Measurements from ENCODE around the gene SYCP2L. TPM values are rescaled to one million over a fixed set of nuclear protein-coding genes. Genes with fewer than 3 reads are reported as not detected.
"Not testable (repeated sequence)": the region's sequence is repeated elsewhere in the genome, so short reads cannot be mapped to it uniquely, and the experiment has no call there.

Gene SYCP2L
- polyA plus RNA-seq, 2 of the 4 experiments (the other 2 are of a cell fraction), result 2.6 to 13.5 TPM

DNA sequence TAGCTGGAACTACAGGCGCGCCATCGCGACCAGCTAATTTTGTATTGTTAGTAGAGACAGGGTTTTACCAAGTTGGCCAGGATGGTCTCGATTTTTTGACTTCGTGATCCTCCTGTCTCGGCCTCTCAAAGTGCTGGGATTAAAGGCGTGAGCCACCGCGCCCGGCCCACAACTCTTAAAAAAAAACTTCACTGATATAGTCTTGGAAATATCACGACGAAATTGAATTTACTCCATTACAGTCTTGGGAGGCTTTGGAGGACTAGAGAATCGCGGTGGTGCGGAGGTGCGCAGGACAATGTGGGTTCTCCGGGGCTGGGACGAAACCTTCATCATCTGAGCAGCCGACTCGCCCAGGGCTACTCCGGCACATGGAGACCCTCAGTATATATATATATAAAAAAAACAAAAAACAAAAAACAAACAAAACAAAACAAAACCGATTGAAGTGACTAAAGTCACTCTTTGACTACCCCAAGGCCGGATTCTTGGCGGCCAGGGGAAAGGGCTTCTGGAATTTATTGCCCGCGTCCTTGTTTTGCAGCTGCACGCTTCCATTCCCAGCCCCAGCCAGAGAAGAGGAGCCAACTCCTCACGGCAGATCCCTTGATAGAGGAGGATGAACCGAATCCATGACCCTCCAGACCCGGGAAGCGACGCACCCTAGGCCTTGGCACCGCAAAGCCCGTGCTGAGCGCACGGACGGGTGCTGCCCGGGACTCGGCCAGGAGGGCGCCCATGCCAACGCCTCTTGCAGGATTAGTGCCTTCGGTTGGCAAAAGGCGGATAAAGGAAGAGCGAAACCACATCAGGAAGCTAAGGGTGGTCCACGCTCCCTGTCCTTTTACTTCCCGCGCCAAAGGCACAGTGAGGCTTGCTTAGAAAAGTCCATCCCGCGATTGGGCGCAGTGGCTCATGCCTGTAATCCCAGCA is 3.3 kb upstream of the SYCP2L start (continued):
- TF ChIP-seq PBX3 (IDR thresholded peaks at IDR 0.05), result no peak
- no peak for TF ChIP-seq SMC3 (IDR thresholded peaks at IDR 0.05)

GRCh38 chr6:10884245-10884972 is 2.4 kb upstream of the SYCP2L start:
- CTCF ChIA-PET, result interaction anchor here (0.8 kb wide), 1 partner anchor 28 kb away, joined by 3 read pairs; no protein-coding TSS in a partner anchor
- Histone ChIP-seq H3K4me2 (no peak overlapping the region), H3K4me1 (0 out of 3 replicates have a peak, but pooled peaks cover 5% of the 10 kb centered on the region), H3K9me3 (no peaks in the 10 kb centered on the region), H3K4me3 (no peak overlapping the region), H3K27ac (no peak overlapping the region)
- no peak for FAIRE-seq
- TF ChIP-seq PBX3 (IDR thresholded peaks at IDR 0.05), result no peak
- TF ChIP-seq HOXB13 (CRISPR knock-in tag; IDR thresholded peaks at IDR 0.05; ENCODE audit: low read depth), result no peak
- TF ChIP-seq RFX5 (IDR thresholded peaks at IDR 0.05), result no peak
- TF ChIP-seq CBX8 (IDR thresholded peaks at IDR 0.05), result no peak
- TF ChIP-seq PHF8 (IDR thresholded peaks at IDR 0.05; ENCODE audit: borderline replicate concordance, low read depth), result no peak
- TF ChIP-seq E2F6 (IDR thresholded peaks at IDR 0.05; ENCODE audit: borderline replicate concordance, low read depth), result no peak
- TF ChIP-seq FOSL2 (IDR thresholded peaks at IDR 0.05), result no peak
- no peak for TF ChIP-seq FOSL2 (CRISPR knock-in tag; IDR thresholded peaks at IDR 0.05)
- TF ChIP-seq BCL3 (IDR thresholded peaks at IDR 0.05), result no peak
- no peak for TF ChIP-seq BHLHE40 (IDR thresholded peaks at IDR 0.05; ENCODE audit: low read depth, low read length)
- TF ChIP-seq CHD2 (IDR thresholded peaks at IDR 0.05; ENCODE audit: low read length, partially characterized antibody), result no peak
- TF ChIP-seq EP300 (IDR thresholded peaks at IDR 0.05), result no peak
- TF ChIP-seq, protein P1, sequence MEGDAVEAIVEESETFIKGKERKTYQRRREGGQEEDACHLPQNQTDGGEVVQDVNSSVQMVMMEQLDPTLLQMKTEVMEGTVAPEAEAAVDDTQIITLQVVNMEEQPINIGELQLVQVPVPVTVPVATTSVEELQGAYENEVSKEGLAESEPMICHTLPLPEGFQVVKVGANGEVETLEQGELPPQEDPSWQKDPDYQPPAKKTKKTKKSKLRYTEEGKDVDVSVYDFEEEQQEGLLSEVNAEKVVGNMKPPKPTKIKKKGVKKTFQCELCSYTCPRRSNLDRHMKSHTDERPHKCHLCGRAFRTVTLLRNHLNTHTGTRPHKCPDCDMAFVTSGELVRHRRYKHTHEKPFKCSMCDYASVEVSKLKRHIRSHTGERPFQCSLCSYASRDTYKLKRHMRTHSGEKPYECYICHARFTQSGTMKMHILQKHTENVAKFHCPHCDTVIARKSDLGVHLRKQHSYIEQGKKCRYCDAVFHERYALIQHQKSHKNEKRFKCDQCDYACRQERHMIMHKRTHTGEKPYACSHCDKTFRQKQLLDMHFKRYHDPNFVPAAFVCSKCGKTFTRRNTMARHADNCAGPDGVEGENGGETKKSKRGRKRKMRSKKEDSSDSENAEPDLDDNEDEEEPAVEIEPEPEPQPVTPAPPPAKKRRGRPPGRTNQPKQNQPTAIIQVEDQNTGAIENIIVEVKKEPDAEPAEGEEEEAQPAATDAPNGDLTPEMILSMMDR (IDR thresholded peaks at IDR 0.05), result no peak
- no peak for TF ChIP-seq MAFK (IDR thresholded peaks at IDR 0.05; ENCODE audit: partially characterized antibody)
- no peak for TF ChIP-seq KDM1A (IDR thresholded peaks at IDR 0.05; ENCODE audit: low read depth)
- TF ChIP-seq TP53 (CRISPR knock-in tag; IDR thresholded peaks at IDR 0.05), result no peak
- TF ChIP-seq ZNF302 (CRISPR knock-in tag; IDR thresholded peaks at IDR 0.05), result no peak
- no peak for TF ChIP-seq GATA3 (IDR thresholded peaks at IDR 0.05; ENCODE audit: borderline replicate concordance)
- no peak for TF ChIP-seq RAD21 (conservative IDR thresholded peaks at IDR 0.05 in 1 of 2, IDR thresholded peaks at IDR 0.05 in 1 of 2)
- TF ChIP-seq, protein P2, sequence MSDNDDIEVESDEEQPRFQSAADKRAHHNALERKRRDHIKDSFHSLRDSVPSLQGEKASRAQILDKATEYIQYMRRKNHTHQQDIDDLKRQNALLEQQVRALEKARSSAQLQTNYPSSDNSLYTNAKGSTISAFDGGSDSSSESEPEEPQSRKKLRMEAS (IDR thresholded peaks at IDR 0.05), result no peak
- TF ChIP-seq HOXA7 (CRISPR knock-in tag; IDR thresholded peaks at IDR 0.05), result no peak
- no peak for DNase-seq (ENCODE audit: low read depth in 1 of 2, low spot score in 1 of 2)
- WGBS (ENCODE audit: missing lambda C conversion rate), result 79% methylated on average over 24 of the region's 24 CpGs
- POLR2A ChIA-PET, result no interaction called here
- no peak for ATAC-seq

- H3K4me2 ChIP-seq, result peak overlapping the region; percentile 80
- POLR2A ChIA-PET, result interaction anchor here (0.8 to 1.4 kb wide), 8 partner anchors 11 to 445 kb away, joined by 3 to 7 read pairs (median 4); no protein-coding TSS in a partner anchor
- FAIRE-seq, H3K4me1 ChIP-seq, H3K9me3 ChIP-seq: not testable (repeated sequence)
- 2% methylated on average over 10 of the region's 11 CpGs for WGBS (ENCODE audit: missing lambda C conversion rate)
- peak in 1 of 2 experiments; percentile 46; a peak in 3 of 6 replicates for ATAC-seq
- CTCF ChIA-PET, result interaction anchor here (0.6 to 2.1 kb wide), 15 partner anchors 8 to 690 kb away, joined by 3 to 11 read pairs (median 3); partner anchors contain the start of gene MAK
- peak in 1 of 2 experiments; percentile 27 for DNase-seq (ENCODE audit: low read depth in 1 of 2, low spot score in 1 of 2)
- peak overlapping the region; percentile 84 for H3K4me3 ChIP-seq
- peak overlapping the region; percentile 86 to 89 for H3K27ac ChIP-seq
Measured at GRCh38 chr6:10886365-10886690, 524 bp upstream of the SYCP2L start.

Data from A549 (cell line).